HG03175 (cell line): ENCODE data around the gene DUSP6.

Experiments
- ATAC-seq: cut with Tn5 transposase; IDR thresholded peaks from one replicate; pipeline ENCODE4 v1.9.1; 2021; ENCODE audit warnings: mild to moderate bottlenecking, moderate library complexity; ENCODE audit not compliant: unreplicated experiment

The DUSP6 gene

DNA sequence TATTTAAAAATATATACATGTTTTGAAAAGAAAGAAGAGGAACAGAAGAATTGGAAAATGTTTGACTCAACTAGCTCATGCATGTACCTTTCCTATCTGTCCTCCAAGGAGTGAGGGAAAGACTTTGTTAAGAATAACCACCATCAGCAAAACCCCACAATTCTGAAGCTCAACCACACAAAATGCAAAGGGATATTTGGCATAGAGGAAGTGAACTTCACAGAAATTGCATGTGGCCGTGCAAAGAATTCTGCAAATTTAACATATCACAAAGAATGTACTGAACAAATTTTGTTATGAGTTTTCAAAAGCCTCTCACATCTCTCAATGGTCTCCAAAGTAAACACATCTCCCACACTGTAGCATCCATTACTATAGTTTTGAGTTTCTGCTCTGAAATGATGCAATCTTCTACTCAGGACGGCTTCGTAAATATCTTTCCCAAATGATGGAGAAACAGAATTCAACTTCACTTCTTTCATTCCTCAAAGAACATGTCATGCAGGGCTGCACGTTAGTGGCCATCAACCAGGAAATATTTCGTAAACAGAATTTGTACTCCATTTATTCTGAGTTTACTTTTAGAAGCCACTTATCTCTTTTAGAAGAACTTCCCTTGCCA, 17.6 kb downstream of the DUSP6 start:
- no peak for ATAC-seq

DNA sequence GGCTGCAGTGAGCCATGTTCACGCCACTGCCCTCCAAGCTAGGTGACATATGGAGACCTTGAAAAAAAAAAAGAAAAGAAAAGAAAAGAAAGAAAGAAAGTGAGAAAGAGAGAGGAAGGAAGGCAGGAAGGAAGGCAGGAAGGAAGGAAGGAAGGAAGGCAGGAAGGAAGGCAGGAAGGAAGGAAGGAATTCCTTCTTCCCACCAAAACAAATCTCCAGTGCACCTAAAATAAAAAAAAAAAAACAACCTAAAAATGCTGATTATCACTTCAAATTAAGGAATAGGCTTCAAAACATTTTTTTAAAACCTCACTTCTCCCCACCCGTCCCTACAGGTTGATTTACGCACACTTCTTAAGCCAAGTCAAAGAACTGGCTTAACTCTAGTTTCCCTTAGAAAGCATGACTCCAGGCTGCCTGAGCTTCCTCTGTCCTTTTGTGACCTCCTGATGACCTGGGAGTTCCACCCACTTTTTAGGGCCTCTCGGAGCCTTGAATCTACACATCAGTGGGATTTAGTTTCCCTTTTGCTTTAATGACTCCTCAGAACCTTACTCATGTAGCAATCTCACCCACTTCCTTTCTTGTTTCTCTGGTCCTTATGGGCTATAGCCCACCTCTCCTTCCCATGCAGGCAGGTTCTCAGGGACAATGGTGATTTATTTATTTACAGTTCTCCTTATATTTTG, 18.6 kb downstream of the DUSP6 start:
- peak; percentile 74 for ATAC-seq

DNA sequence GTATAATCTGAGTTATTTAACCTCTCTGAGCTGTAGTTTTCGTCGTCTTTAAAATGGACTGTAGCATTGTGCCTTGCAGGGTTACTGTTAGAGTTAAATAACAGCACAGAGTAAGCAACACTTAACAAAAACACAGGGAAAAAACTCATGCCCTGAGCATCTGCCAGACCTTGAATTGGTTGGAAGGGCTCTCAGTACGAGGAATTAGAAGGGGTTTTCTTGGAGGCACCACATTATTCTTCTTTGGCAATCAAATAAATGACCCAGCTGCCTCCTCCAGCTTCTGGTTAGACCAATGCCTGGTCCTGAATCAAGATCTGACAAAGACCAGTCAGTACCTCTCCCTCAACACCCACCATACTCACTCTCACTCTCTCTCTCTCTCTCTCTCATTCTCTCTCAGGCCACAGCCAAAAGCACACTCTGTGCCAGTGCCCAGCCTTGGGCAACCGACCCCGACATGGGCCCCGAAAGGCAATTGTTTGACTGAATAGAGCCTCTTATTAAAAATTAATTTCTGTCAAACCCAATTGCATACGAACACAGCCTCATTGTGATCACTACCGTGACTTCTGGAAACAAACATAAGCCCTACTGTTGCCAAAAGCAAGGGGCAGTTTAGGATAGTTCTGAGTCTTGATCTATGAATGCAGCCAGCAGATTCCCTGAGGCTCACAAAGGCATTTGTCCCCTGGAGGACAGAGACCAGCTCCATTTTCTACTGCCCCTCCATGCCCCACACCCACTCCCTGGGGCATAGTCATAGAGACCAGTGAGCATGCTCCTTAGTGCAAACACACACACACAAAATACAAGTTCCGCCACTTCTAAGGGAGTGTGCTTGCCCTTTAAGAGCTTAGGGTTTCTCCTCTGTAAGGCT, 23.9 kb downstream of the DUSP6 start:
- ATAC-seq: no peak

DNA sequence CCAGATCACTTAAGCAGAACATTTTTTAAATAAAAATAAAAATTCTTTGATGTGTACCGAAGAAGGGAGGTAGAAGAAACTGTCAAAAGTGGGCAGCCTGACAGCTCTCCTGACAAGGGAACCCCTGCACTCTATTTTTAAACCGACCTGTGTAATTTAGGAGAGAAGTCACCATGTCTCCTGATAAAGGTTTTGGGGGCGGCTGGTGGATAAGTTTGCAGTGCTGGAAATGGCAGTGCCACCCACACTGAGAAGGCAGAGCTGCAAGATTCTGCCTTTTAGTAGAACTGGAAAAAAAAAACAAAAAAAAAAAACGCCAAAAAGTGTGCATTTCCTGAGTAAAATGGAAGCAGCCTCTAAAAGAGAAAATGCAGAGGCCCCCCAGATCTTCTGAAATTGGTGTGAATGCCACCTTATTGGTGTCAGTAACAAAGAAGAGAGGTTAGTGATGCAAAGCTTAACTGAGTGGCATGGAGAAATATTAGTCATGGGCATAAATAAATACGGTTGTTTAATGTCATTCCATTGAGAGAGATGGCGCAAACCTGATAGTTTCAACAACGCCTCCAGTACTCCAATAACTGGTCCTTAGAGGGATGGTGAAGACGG, 24.7 kb downstream of the DUSP6 start:
- ATAC-seq: no peak

DNA sequence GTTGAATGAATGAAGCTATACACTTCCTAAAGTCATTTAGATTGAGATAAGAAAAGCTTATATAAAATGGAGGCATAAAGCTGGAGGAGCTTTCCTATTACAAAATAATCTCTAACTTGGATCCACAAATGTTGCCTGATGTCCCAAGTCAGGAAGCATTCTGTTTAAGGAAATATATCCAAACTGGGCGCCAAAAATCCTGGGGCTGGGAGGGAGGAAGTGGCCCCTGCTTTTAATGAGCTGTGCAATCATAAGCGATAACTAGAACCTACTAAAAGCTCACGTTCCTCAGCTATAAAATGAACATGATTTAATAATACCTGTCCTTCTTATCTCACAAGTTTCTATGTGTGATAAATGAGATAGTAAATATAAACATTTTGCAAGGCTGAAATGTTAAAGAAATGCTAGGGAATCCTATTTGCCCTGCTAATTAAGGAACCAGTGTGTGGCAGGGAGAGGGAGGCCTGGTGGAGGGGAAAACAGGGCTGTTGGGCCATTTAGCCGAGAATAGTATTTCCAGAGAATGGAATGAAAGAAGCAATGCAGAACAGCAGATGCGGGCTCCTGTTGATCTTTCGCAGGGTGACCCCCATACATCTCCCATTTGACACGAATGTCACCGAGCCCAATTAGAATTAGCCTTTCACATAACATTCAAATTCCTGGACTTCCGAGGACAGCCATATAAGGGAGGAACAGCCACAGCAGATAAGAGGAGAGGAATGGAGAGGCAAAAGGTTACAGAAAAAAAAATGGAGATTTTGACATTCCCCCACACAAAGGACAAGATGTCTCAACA, 25.9 kb downstream of the DUSP6 start:
- no peak for ATAC-seq

DNA sequence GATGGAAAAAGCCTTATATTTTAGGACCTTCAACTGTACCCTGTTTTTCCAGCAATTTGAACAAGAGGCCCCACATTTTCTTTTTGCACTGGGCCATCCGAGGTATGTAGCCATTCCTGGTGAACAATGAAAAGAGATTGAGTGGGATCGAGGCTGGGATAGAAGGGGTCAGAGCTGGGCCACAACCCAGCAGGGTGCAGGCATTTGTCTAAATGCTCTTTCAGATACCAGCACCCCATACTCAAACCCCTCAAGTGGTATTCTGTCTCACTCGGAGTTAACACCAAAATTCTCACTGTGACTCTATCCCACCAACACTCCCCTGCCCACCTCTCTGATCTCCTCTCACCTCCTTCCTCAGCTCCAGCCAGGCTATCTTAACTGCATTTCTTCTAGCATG, 26.8 kb downstream of the DUSP6 start:
- no peak for ATAC-seq

DNA sequence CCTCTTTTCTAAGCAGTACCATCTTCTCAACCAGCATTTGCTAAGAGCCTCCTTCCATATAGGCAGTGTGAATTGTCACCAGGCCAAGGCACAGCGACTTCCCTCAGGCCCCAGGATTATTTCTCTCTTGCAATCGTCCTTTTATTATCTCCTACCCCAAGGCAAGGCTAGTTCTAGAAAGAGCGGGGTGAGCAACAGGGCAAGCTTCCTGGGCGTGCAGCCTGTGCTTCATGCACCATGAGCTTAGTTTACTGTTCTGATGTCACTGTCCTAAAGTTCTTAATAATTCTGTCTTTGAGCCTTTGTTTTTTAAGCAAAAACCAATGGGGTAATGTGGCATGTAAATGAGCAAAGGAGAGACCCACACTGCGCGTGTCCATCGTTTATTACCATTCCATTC, 27.9 kb downstream of the DUSP6 start:
- ATAC-seq: no peak

DNA sequence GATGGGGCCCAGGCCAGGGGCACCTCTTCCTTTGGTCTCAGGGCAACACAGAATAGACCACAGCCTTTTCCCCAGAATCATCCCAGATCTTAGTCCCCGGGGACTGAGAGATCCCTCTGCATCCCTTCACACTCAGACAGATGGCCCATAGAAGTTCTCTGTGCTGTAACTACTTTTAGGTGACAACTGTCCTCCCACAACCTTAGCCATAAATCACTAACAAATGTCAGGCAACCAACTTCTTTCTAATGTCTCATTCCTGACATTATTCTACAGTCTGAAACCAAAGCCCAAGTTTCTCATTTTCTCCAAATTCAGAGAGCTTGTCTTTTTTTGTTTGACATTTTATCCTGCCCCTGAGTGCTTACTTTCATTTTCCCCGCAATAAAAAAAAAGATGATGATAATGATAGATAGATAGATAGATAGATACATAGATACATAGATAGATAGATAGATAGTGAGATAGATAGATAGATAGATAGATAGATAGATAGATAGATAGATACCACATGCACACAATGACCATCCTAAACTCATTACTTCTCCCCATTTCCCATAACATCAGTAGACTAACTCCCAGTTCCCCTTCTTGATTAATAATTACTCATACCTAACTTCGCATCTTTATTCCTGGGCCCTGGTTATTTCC, 28.6 kb downstream of the DUSP6 start:
- no peak for ATAC-seq

DNA sequence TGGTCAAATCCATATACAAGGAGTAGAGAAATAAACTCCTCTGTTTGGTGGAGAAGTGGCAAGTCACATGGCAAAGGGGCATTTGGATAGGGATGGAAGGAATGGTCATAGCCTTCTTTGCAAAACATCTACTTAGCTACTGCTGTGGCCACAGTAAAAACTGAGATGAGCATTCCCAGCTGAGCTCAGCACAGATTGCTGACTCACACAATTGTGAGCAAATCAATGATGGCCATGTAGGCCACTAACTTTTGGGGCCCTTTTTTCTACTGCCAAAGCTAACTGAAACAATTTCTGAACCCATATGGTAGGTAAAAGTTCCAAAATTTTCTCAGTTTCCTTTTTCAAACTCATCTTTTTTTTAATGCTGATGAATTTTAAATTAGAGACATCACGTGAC, 31.6 kb downstream of the DUSP6 start:
- no peak for ATAC-seq

DNA sequence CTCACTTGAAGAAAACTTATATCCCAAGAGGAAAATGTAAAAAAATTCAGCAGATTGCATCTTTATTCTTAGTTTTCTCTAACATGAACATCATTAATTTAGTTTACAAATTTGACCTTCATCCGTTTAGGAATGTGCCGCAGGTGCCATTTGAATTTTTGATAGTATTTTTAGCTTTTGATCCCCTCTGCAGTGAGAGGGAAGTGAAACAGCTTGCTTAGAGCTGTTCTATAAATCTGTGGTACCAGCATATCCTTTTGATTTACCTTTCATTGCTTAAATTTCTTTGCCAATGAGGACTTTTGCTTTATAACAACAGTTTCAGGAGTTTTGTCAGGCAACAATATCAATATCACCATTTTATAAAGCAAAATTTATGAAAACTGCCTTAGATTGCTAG, 32.7 kb downstream of the DUSP6 start:
- no peak for ATAC-seq

DNA sequence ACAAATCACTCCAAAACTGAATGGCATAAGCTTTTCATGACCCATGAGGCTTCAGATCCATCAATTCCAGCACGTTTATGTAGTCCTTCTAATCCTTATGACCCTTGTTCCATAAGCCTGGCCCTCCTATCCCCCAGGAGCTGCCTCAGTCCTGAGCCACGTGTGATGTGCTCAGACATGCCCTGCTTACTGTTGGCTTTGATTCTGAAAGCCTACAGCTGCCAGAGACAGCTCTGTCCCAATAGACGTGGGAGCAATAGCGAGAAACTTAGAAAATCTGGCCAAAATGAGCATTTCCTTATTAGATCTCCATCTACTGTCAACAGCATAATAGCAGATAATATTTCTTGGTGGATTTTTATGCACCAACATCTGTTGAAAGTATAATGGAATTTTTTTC, 33.2 kb downstream of the DUSP6 start:
- ATAC-seq: no peak

DNA sequence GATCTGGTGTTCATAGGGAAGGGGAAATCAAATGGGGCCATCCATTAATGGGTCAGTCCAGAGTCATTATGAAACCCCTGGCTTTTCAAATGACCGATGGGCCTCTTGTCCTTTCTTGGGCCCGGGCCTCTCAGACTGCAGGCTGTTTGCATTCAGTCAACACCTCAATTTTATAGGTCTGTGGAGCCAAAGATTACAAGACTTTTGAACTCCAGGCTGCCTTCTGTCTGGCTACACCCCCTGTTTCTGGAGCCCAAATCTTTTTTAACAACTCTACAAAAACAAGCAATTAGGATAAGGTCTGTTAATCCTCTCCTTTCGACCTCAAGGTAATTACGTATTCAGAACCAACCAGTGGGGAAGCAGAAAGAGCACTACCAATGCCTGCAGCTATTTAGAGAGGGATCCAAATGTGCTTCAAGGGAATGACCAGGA, 35.6 kb downstream of the DUSP6 start:
- ATAC-seq: no peak

DNA sequence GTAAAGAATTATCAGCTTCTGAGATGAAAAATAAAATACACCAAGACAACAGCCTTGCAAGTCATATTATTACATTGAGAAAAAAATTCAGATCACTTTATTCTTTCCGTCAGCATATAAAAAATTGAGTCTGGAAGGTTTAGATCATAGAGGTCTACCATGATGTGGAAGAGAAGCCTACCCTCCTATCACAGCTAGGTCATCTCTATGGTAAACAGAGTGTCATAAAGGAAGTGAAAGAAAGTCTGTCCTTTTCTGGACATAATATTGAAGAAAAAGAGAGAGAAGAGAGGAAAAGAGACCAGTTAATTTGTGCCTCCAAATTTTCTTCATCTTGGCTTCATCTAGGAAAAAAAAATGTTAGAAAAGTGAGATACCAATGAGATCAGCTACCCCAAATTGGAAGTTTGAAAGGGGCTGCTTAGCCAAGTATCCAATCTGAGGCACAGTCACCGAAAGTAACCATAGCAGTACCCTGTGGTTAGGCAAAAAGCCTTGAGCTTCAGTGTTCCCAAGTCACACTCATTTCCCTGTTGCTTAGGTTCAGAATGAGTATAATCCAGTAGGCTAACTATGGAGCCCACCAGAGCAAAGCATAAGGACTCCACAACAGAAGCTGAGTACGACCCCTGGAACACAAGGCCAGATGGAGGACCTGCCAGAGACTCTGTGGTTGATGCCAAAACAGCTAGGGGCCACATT, 38.1 kb downstream of the DUSP6 start:
- no peak for ATAC-seq

DNA sequence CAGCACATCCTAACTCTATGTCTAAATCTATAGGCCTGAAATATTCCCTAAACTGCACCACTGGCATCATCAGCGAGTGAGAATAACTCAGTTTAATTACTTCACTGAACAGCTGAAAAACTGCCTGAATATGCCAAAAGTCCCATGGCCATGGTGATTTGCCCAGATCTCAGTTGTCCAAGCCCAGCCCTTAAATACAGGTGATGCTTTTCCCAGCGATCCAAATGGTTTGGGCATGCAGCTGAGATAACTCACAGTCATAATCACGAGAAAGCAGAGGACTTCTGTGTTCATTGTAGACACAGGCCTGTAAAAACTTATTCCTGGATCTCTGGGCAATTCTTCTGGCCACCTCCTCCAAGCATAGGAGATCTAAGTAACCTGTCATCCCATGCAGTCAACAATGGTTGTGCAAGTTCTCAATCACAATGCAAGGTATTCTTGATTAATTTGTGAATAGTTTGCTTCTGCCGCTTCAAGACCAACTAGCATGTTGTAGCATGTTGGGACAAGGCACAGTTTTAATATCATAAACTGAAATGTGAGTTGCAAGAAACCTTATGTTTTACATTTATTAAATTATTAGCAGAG, 40.5 kb downstream of the DUSP6 start:
- no peak for ATAC-seq

DNA sequence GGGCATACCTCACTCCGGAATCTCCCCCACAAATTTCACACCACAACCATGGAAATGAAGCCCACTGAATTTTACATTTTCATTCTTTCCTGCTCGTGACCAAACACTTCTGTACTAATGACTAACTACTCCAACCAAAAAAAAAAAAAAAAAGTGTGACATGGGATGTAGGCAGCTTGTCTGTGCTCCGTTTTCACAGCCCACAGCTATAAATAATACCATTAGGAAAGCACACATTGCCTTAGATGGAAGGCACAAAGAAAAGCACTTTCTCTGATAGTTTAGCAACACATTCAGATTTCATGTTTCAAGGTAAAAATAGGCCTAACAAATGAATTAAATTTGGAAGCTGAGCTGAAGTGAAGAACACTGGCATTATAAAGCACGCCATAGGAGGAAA, 42.5 kb downstream of the DUSP6 start:
- no peak for ATAC-seq

DNA sequence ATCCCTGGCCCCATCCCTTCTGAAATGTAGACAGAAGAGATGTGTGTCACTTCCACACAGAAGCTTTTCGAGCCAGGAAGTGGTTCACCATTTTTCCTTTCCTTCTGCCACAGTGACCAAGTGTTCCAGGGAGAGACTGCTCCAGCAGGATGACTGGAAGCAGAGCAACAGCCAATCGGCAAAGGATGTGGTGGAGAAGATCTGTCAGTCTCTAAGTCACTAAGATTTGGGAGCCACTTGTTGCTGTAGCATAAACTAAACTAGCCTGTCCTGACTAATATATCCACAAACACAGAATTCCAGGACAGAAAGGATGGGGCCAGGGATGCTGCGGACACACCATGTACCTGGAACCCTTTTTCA, 42.9 kb downstream of the DUSP6 start:
- no peak for ATAC-seq

DNA sequence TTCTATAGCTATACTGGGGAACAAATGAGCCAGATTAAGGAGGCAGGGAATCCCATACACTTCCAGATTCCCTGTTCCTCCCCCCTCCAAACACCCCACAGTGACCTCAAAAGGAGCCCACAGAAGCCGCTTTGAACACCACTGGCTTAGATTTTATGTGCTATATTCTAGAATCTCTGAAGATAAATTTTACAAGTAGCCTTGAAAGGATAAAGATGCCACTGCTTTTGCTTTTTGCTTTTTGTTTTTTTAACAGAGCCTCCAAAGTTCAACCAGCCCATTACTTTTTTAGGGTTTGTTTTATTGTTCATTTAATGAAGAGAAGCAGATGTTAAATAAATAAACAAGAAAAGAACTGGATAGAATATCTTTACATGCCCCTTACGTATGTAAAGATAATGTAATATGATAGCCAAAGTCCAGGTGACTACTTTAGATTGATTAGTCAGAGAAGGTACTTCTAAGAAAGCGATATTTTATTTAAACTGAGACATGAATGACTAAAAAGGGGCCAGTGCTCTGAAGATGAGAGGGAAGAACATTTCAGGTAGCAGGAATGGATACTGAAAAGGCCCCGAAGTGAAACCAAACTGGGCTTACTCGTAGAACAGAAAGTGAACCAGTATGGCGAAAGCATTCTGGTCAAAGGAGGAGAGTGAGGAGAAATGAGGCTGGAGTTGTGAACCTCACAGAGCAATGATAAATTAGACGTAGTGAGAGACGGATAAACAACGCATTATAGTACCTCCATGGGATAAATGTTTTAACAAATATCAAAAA, 44.6 kb downstream of the DUSP6 start:
- no peak for ATAC-seq

DNA sequence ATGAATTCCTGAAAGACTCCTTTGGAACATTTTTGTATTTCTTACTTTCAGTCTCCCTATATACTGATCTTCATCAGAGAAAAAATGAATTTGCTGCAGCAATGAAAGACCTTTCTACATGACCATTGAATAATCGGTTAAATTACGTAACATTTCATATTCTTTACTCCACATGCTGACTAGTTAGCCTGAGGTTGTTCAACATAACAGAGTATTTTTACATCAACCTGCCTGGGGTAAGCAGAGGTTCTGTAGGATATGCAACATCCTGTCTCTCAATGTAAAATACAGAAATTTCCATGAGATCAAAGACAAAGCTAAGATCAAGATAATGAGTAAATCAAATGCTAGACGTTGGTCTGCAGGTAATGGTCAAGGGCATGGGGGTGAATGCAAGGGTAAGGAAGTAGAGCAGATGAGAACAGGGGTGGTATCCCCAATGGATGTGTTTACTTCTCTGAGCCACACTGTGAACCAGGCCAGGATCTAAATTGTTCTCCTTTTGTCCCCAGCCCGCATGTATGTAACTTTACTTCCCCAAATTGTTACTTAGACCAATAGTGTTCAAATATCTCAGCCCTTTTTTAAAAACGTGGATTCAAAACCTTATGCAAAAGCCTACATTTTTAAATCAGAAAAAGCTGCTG, 45.4 kb downstream of the DUSP6 start:
- ATAC-seq: no peak
